Mucosa of rectum (tissue), 2 donors: Measurements from ENCODE around the gene FGF2.
"Not testable (repeated sequence)": the region's sequence is repeated elsewhere in the genome, so short reads cannot be mapped to it uniquely, and the experiment has no call there.

Source experiments
- H3K27ac ChIP-seq, 2 donors: one replicate each; pipeline ENCODE4 v1.7.0; 2013; ENCODE audit warnings: inconsistent platforms in 2 of 2, low read depth in 2 of 2, low read length in 2 of 2
- H3K27me3 ChIP-seq, 2 donors: one replicate each; pipeline ENCODE4 v1.7.0; 2013; ENCODE audit warnings: low read length in 2 of 2; ENCODE audit not compliant: control insufficient read depth in 2 of 2, insufficient read depth in 2 of 2
- H3K36me3 ChIP-seq, 2 donors: one replicate each; pipeline ENCODE4 v1.7.0; 2013; ENCODE audit warnings: low read length in 2 of 2; ENCODE audit not compliant: control insufficient read depth in 2 of 2, insufficient read depth in 2 of 2
- H3K4me1 ChIP-seq, 2 donors: one replicate each; pipeline ENCODE4 v1.7.0; 2013; ENCODE audit warnings: low read length in 2 of 2, mild to moderate bottlenecking in 1 of 2; ENCODE audit not compliant: control insufficient read depth in 2 of 2, insufficient read depth in 2 of 2
- H3K4me3 ChIP-seq, 2 donors: one replicate each; pipeline ENCODE4 v1.7.0; 2013; ENCODE audit warnings: low read length in 2 of 2
- H3K9ac ChIP-seq, 2 donors: one replicate each; pipeline ENCODE4 v1.7.0; 2013; ENCODE audit warnings: low read length in 2 of 2, low read depth in 1 of 2, mild to moderate bottlenecking in 1 of 2
- H3K9me3 ChIP-seq, 2 donors: one replicate each; pipeline ENCODE4 v1.7.0; 2013; ENCODE audit warnings: low read length in 2 of 2; ENCODE audit not compliant: control insufficient read depth in 2 of 2
- donor health status: healthy.
- donor health status: Normal muscosa, but diverticular disease.

FGF2 gene

GRCh38 chr4:122788935-122789334, 37.7 kb upstream of the FGF2 start:
- Histone ChIP-seq H3K27ac (no peak overlapping the region), H3K4me3 (no peak overlapping the region), H3K27me3 (no peaks in the 10 kb centered on the region)

GRCh38 chr4:122793811-122794210, 32.8 kb upstream of the FGF2 start:
- no peak overlapping the region for H3K27ac ChIP-seq
- H3K9me3 ChIP-seq, result no peaks in the 10 kb centered on the region
- H3K4me1 ChIP-seq, result no peaks in the 10 kb centered on the region
- no peaks in the 10 kb centered on the region for H3K36me3 ChIP-seq
- no peaks in the 10 kb centered on the region for H3K27me3 ChIP-seq
- H3K9ac ChIP-seq, result no peak overlapping the region
- no peak overlapping the region for H3K4me3 ChIP-seq

More at GRCh38 chr4:122788935-122789334, 37.7 kb upstream of the FGF2 start:
- H3K9ac ChIP-seq, result no peak overlapping the region
- no peaks in the 10 kb centered on the region for H3K4me1 ChIP-seq
- H3K9me3 ChIP-seq, result no peaks in the 10 kb centered on the region
- H3K36me3 ChIP-seq, result no peaks in the 10 kb centered on the region

- Histone ChIP-seq H3K27ac (peak overlapping the region in 1 of 2 donors; percentile 8), H3K9me3 (no peaks in the 10 kb centered on the region)
These were observed 29.7 kb upstream of the FGF2 start for GRCh38 chr4:122796801-122797404.

DNA sequence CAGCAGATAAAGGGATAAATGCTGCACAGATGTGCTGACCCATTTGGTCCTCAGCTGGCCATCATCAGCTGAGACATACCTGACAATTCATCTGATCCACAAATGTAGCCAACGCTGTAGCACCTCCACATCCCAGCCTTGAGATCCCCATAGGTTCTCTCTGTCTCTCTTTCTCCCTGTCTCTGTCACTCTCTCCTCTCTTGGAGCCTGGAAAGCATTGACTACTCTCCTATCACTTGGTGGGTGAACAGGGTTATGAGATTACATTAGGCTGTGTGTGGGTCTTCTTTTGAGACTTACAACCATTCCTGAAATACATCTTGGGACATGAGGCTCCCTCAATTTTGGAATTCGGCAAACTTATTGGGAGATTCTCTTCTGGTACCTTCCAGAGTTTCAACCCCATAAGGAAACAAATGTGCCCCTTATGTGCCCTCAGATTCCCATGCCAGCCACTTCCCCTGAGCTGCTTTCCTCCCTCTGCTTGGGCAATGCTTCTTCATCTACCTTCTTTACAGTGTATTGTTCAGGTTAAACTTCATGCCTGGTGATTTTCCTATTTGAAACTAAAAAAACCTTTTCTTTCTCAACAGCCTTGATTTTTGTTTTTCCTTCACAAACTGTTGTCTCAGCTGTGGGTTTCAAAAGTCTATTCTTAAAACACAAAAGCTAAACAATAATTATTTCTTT, 29.1 kb upstream of the FGF2 start:
- no peaks in the 10 kb centered on the region for H3K9me3 ChIP-seq
- H3K4me3 ChIP-seq, result no peak overlapping the region
- no peaks in the 10 kb centered on the region for H3K36me3 ChIP-seq
- H3K27ac ChIP-seq, result peak overlapping the region; percentile 0 to 8
- no peaks in the 10 kb centered on the region for H3K27me3 ChIP-seq
- H3K4me1 ChIP-seq, result no peaks in the 10 kb centered on the region
- H3K9ac ChIP-seq, result no peak overlapping the region

More at GRCh38 chr4:122796801-122797404, 29.7 kb upstream of the FGF2 start:
- no peak overlapping the region for H3K9ac ChIP-seq
- H3K4me1 ChIP-seq, result no peaks in the 10 kb centered on the region
- no peak overlapping the region for H3K4me3 ChIP-seq
- H3K36me3 ChIP-seq, result no peaks in the 10 kb centered on the region
- no peaks in the 10 kb centered on the region for H3K27me3 ChIP-seq

DNA sequence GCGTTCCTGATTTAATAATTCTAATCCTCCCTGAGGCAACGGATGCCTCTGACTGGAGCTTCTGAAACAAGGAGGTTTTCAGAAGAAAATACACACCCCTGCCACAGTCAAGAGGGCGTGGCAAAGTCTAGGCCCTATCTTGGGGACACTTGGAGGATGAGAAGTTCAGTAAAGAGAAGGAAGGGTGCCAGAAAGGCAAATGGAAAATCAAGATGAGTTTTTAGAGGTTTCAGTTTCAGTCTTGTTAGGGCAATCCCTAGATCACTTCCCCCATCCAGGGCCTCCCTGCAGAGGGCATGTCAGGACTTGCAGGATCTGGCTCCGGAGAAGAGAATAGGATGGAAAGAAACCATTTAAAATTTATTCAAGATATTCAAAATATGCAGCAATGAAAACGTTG, 28.5 kb upstream of the FGF2 start:
- H3K27me3 ChIP-seq, result no peaks in the 10 kb centered on the region
- no peak overlapping the region for H3K4me3 ChIP-seq
- H3K9ac ChIP-seq, result no peak overlapping the region
- H3K36me3 ChIP-seq, result no peaks in the 10 kb centered on the region
- H3K9me3 ChIP-seq, result no peaks in the 10 kb centered on the region
- H3K27ac ChIP-seq, result peak overlapping the region in 1 of 2 donors; percentile 0
- no peaks in the 10 kb centered on the region for H3K4me1 ChIP-seq

- Histone ChIP-seq H3K9me3 (no peaks in the 10 kb centered on the region), H3K36me3 (no peaks in the 10 kb centered on the region), H3K4me1 (no peaks in the 10 kb centered on the region), H3K9ac (no peak overlapping the region), H3K4me3 (no peak overlapping the region), H3K27ac (no peak overlapping the region), H3K27me3 (no peaks in the 10 kb centered on the region)
These were observed 27.7 kb upstream of the FGF2 start for GRCh38 chr4:122798917-122799316.

DNA sequence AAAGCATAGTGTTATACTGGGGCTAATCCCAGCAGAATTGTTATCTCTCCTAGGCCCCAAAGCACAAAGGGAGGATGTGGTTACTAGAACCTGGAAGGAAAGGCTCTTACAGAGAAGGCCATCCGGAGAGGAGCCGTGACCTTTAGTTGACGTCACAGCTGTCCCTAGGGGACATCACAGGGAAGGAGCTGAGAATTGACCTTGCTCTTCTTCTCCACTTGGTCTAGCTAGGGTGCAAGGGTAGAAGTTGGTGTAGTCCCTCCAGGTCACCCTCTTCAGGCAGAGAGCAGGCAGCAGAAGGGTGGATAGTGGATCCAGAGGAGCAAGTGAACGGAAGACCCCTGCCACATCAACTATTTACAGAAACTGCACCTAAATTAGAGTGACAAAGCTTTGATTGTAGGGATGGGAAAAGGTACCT, 22.8 kb upstream of the FGF2 start:
- Histone ChIP-seq H3K27me3 (no peaks in the 10 kb centered on the region), H3K4me1 (no peaks in the 10 kb centered on the region), H3K9ac (no peak overlapping the region), H3K27ac (no peak overlapping the region), H3K4me3 (no peak overlapping the region), H3K9me3 (no peaks in the 10 kb centered on the region), H3K36me3 (no peaks in the 10 kb centered on the region)

DNA sequence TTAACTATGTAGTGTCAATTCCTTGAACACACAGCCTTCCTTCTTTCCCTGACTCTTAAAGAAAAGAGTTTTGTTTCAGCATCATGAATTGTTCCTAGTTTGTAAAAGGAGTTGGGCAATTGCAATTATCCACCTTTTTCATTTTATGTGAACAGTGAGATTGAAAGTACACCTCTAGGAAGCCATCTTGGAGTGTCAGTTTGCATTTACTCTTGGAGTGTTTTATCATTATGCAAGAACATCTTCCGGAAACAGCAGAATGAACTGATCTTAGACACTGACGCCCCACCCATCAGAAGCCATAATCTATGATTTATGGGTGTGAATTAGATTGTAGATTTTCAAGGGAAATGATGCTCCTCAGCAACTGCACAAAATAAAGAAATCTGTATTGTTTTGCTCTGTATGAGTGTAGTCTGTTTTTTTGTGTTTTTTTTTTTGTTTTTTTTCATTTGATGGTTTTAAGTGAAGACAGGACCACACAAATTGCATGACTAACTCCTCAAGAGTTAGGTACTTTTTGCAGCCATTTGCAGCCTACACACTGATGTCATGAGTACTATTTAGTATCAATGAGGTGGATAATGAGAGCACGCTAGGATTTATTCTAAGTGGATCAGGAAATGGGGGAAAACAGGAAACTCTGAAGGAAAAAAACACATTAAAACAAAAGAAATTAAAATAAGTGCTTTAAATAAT, 19.5 kb upstream of the FGF2 start:
- H3K9ac ChIP-seq, result no peak overlapping the region
- no peak overlapping the region for H3K27ac ChIP-seq
- H3K36me3 ChIP-seq, result no peaks in the 10 kb centered on the region
- H3K27me3 ChIP-seq, result no peaks in the 10 kb centered on the region
- no peak overlapping the region for H3K4me3 ChIP-seq
- H3K4me1 ChIP-seq, result no peaks in the 10 kb centered on the region
- no peaks in the 10 kb centered on the region for H3K9me3 ChIP-seq

DNA sequence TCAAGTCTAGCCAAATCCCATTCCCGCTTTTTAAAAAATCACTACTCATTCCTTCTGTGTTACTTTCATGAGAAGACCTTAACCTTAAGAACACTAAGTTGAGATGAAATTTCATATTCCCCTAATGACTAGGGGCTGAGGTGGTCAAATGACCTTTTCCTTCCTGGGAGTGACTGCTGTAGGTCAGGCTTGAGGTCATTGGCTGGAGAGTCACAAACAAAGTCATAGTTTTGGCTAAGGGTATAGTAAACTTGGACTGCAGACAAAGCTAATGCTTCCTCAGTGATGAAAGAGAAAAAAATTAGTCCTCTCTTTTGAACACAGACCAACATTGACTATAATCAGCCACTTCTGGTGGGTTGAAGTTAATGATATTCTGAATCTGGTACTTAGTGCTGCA, 16.0 kb upstream of the FGF2 start:
- H3K27ac ChIP-seq, result no peak overlapping the region
- H3K9ac ChIP-seq, result no peak overlapping the region
- no peaks in the 10 kb centered on the region for H3K9me3 ChIP-seq
- no peak overlapping the region for H3K4me3 ChIP-seq
- no peaks in the 10 kb centered on the region for H3K27me3 ChIP-seq
- H3K4me1 ChIP-seq, result no peaks in the 10 kb centered on the region
- no peaks in the 10 kb centered on the region for H3K36me3 ChIP-seq

DNA sequence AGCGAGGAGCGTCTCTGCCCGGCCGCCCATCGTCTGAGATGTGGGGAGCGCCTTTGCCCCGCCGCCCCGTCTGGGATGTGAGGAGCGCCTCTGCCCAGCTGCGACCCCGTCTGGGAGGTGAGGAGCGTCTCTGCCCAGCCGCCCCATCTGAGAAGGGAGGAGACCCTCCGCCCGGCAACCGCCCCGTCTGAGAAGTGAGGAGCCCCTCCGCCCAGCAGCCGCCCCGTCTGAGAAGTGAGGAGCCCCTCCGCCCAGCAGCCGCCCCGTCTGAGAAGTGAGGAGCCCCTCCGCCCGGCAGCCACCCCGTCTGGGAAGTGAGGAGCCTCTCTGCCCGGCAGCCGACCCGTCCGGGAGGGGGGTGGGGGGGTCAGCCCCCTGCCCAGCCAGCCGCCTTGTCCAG, 14.8 kb upstream of the FGF2 start:
- not testable (repeated sequence) for H3K36me3 ChIP-seq, H3K9me3 ChIP-seq

More for the DNA sequence above, 14.8 kb upstream of the FGF2 start:
- H3K27ac ChIP-seq, H3K9ac ChIP-seq, H3K27me3 ChIP-seq, H3K4me3 ChIP-seq, H3K4me1 ChIP-seq: not testable (repeated sequence)
